HEK293 (cell line): ENCODE results near the gene KYAT1.

Experiments
- CTCF ChIA-PET: fragments of 350-600 bp; formaldehyde crosslinking; extraction: SDS; loops from one replicate; lab custom pipeline; 2021; ENCODE audit warnings: antibody characterized with exemption; lab: Yijun Ruan, JAX
- POLR2A ChIA-PET: fragments of 300-600 bp; formaldehyde crosslinking; extraction: SDS; loops from one replicate; lab custom pipeline; 2020; ENCODE audit warnings: antibody characterized with exemption, inconsistent platforms; lab: Yijun Ruan, JAX
- H3K27ac ChIP-seq: fragments of 200-500 bp; sonication (Bioruptor generic); 2 replicates; pipeline ENCODE4 v1.5.1; 2014; ENCODE audit warnings: low read depth, low read length, control low read depth, inconsistent platforms; ENCODE audit errors: extremely low read depth
- H3K36me3 ChIP-seq, 2 experiments: fragments of 200-500 bp in 1 of 2; sonication (Bioruptor generic) in 1 of 2; 1 replicate in 1 of 2; 2 replicates in 1 of 2; pipeline ENCODE4 v1.5.1; 2014 to 2017; ENCODE audit warnings: inconsistent platforms in 2 of 2, low read length in 2 of 2; ENCODE audit not compliant: control insufficient read depth in 2 of 2, insufficient read depth in 1 of 2
- H3K4me1 ChIP-seq: fragments of 200-500 bp; sonication (Bioruptor generic); 2 replicates; pipeline ENCODE4 v1.5.1; 2014; ENCODE audit warnings: mild to moderate bottlenecking, low read length, inconsistent platforms; ENCODE audit not compliant: control insufficient read depth, insufficient read depth
- H3K4me3 ChIP-seq: 2 replicates; pipeline ENCODE4 v1.5.1; 2011; ENCODE audit warnings: low read depth, mild to moderate bottlenecking, control low read depth, low read length, moderate library complexity
- H3K9me3 ChIP-seq: fragments of 200-500 bp; sonication (Bioruptor generic); 2 replicates; pipeline ENCODE4 v1.5.1; 2014; ENCODE audit warnings: low read depth, low read length, inconsistent platforms; ENCODE audit not compliant: control insufficient read depth, insufficient read depth
- GLIS1 ChIP-seq: fragments of 450-650 bp; formaldehyde crosslinking; IDR thresholded peaks from 2 replicates; pipeline ENCODE4 v1.5.1; 2016; ENCODE audit warnings: missing biosample characterization, missing genetic modification characterization
- GLIS2 ChIP-seq: fragments of 450-650 bp; formaldehyde crosslinking; IDR thresholded peaks from 2 replicates; pipeline ENCODE4 v1.5.1; 2016; ENCODE audit warnings: missing biosample characterization, missing genetic modification characterization
- KLF1 ChIP-seq: fragments of 450-650 bp; formaldehyde crosslinking; IDR thresholded peaks from 2 replicates; pipeline ENCODE4 v1.5.1; 2016; ENCODE audit warnings: missing biosample characterization, missing genetic modification characterization
- KLF10 ChIP-seq: fragments of 450-650 bp; IDR thresholded peaks from 2 replicates; pipeline ENCODE4 v1.5.1; 2018; ENCODE audit warnings: missing biosample characterization, mild to moderate bottlenecking, missing genetic modification characterization
- KLF9 ChIP-seq: fragments of 450-650 bp; formaldehyde crosslinking; IDR thresholded peaks from 2 replicates; pipeline ENCODE4 v1.5.1; 2016; ENCODE audit warnings: missing biosample characterization, missing genetic modification characterization, low read depth
- SETDB1 ChIP-seq: IDR thresholded peaks from one replicate; pipeline ENCODE4 v1.6.1; 2017; ENCODE audit warnings: mild to moderate bottlenecking, low read length, moderate library complexity, mixed read lengths; ENCODE audit not compliant: insufficient read length
- WT1 ChIP-seq: fragments of 450-650 bp; formaldehyde crosslinking; IDR thresholded peaks from 2 replicates; pipeline ENCODE4 v1.5.1; 2016; ENCODE audit warnings: missing biosample characterization, missing genetic modification characterization
- ZBTB17 ChIP-seq: fragments of 450-650 bp; formaldehyde crosslinking; IDR thresholded peaks from 2 replicates; pipeline ENCODE4 v1.5.1; 2016; ENCODE audit warnings: missing biosample characterization, missing genetic modification characterization
- ZBTB20 ChIP-seq: fragments of 450-650 bp; formaldehyde crosslinking; IDR thresholded peaks from 2 replicates; pipeline ENCODE4 v1.5.1; 2016; ENCODE audit warnings: missing biosample characterization, missing genetic modification characterization
- ZBTB48 ChIP-seq: fragments of 450-650 bp; formaldehyde crosslinking; IDR thresholded peaks from 2 replicates; pipeline ENCODE4 v1.5.1; 2016; ENCODE audit warnings: missing biosample characterization, missing genetic modification characterization
- ZBTB8A ChIP-seq: fragments of 450-650 bp; formaldehyde crosslinking; IDR thresholded peaks from 2 replicates; pipeline ENCODE4 v1.5.1; 2016; ENCODE audit warnings: missing biosample characterization, missing genetic modification characterization
- ZFP69B ChIP-seq: fragments of 450-650 bp; formaldehyde crosslinking; IDR thresholded peaks from 2 replicates; pipeline ENCODE4 v1.5.1; 2016; ENCODE audit warnings: missing biosample characterization, missing genetic modification characterization
- ZNF10 ChIP-seq: fragments of 450-650 bp; formaldehyde crosslinking; IDR thresholded peaks from 2 replicates; pipeline ENCODE4 v1.5.1; 2017; ENCODE audit warnings: missing biosample characterization, missing genetic modification characterization
- ZNF24 ChIP-seq: fragments of 450-650 bp; formaldehyde crosslinking; IDR thresholded peaks from 2 replicates; pipeline ENCODE4 v1.5.1; 2016; ENCODE audit warnings: missing biosample characterization, missing genetic modification characterization
- ZNF335 ChIP-seq: fragments of 450-650 bp; formaldehyde crosslinking; conservative IDR thresholded peaks from 2 replicates; pipeline ENCODE4 v1.5.1; 2016; ENCODE audit warnings: missing biosample characterization, missing genetic modification characterization
- ZNF394 ChIP-seq: fragments of 450-650 bp; formaldehyde crosslinking; IDR thresholded peaks from 2 replicates; pipeline ENCODE4 v1.5.1; 2016; ENCODE audit warnings: missing biosample characterization, missing genetic modification characterization, mild to moderate bottlenecking, moderate library complexity, borderline replicate concordance
- ZNF416 ChIP-seq: fragments of 450-650 bp; formaldehyde crosslinking; IDR thresholded peaks from 2 replicates; pipeline ENCODE4 v1.5.1; 2016; ENCODE audit warnings: missing biosample characterization, missing genetic modification characterization
- ZNF560 ChIP-seq: fragments of 450-650 bp; formaldehyde crosslinking; IDR thresholded peaks from 2 replicates; pipeline ENCODE4 v1.5.1; 2017; ENCODE audit warnings: missing biosample characterization, missing genetic modification characterization, borderline replicate concordance
- ZNF585B ChIP-seq: fragments of 450-650 bp; formaldehyde crosslinking; IDR thresholded peaks from 2 replicates; pipeline ENCODE4 v1.5.1; 2016; ENCODE audit warnings: missing biosample characterization, missing genetic modification characterization
- ZNF596 ChIP-seq: fragments of 450-650 bp; IDR thresholded peaks from 2 replicates; pipeline ENCODE4 v1.5.0; 2018; ENCODE audit warnings: missing biosample characterization, mild to moderate bottlenecking, missing genetic modification characterization, moderate library complexity
- ZNF626 ChIP-seq: fragments of 450-650 bp; sonication (Bioruptor Pico); formaldehyde crosslinking; IDR thresholded peaks from 2 replicates; pipeline ENCODE4 v1.5.1; 2018; ENCODE audit warnings: missing biosample characterization, missing genetic modification characterization, inconsistent platforms
- ZNF677 ChIP-seq: fragments of 450-650 bp; IDR thresholded peaks from 2 replicates; pipeline ENCODE4 v1.5.0; 2018; ENCODE audit warnings: missing biosample characterization, mild to moderate bottlenecking, missing genetic modification characterization, moderate library complexity
- ZNF76 ChIP-seq: fragments of 450-650 bp; formaldehyde crosslinking; IDR thresholded peaks from 2 replicates; pipeline ENCODE4; 2016; ENCODE audit warnings: low read depth, missing biosample characterization, missing genetic modification characterization, borderline replicate concordance
- ZNF792 ChIP-seq: fragments of 450-650 bp; formaldehyde crosslinking; IDR thresholded peaks from 2 replicates; pipeline ENCODE4 v1.5.1; 2016; ENCODE audit warnings: missing biosample characterization, missing genetic modification characterization
- ZNF843 ChIP-seq: fragments of 450-650 bp; formaldehyde crosslinking; IDR thresholded peaks from 2 replicates; pipeline ENCODE4 v1.5.1; 2016; ENCODE audit warnings: missing biosample characterization, missing genetic modification characterization
- ZSCAN30 ChIP-seq: fragments of 450-650 bp; IDR thresholded peaks from 2 replicates; pipeline ENCODE4 v1.5.1; 2018; ENCODE audit warnings: missing biosample characterization, mild to moderate bottlenecking, missing genetic modification characterization, moderate library complexity
- TF ChIP-seq, protein P1 (sequence below): fragments of 450-650 bp; formaldehyde crosslinking; IDR thresholded peaks from 2 replicates; pipeline ENCODE4 v1.5.1; 2017; ENCODE audit warnings: missing biosample characterization, mild to moderate bottlenecking, missing genetic modification characterization, moderate library complexity
- TF ChIP-seq, protein P2 (sequence below): fragments of 450-650 bp; formaldehyde crosslinking; IDR thresholded peaks from 2 replicates; pipeline ENCODE4 v1.5.1; 2016; ENCODE audit warnings: missing biosample characterization, missing genetic modification characterization
- TF ChIP-seq, protein P3 (sequence below): fragments of 450-650 bp; formaldehyde crosslinking; IDR thresholded peaks from 2 replicates; pipeline ENCODE4 v1.5.1; 2017; ENCODE audit warnings: missing biosample characterization, missing genetic modification characterization
- TF ChIP-seq, protein P4 (sequence below): fragments of 450-650 bp; formaldehyde crosslinking; IDR thresholded peaks from 2 replicates; pipeline ENCODE4 v1.5.1; 2016; ENCODE audit warnings: missing biosample characterization, missing genetic modification characterization
- TF ChIP-seq, protein P5 (sequence below): fragments of 450-650 bp; formaldehyde crosslinking; IDR thresholded peaks from 2 replicates; pipeline ENCODE4 v1.5.1; 2016; ENCODE audit warnings: missing biosample characterization, missing genetic modification characterization

The KYAT1 gene

DNA sequence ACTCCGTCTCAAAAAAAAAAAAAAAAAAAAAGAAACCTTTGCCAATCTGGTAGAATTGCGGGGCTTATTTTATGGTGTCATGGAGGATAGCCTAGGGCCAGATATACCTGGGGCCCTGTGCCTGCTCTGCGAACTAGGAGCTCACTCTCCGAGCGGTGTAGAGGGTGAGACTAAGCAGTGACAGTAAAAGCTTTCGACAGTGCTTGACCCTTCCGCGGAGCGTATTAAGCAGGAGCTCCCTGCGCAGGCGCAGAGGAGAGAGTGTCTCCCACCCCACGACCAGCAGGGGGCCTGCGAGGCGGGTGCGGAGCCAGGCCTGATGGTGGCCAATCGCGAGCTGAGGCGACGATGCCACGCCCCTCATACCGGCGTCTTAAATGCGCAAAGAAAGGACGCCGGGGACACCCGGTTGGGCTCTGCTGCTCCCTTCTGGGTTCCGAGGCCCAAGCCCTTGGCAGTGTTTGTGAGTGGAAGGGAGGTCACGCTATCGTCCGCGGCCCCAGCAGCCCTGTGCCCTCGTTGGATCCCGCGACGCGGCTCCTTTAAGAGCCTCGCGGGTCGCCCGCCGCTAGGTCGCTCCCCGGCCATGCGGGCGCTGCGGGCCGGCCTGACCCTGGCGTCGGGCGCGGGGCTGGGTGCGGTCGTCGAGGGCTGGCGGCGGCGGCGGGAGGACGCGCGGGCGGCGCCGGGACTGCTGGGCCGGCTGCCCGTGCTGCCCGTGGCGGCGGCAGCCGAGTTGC lies 63.5 kb downstream of the KYAT1 start, which contains the start of gene ENDOG:
Gene ENDOG, plus strand, starts transcription at position 402 of the 740 bp plus-strand sequence. Its CDS starts 185 bp downstream, at position 587.
- H3K9me3 ChIP-seq = no peaks in the 10 kb centered on the region
- CTCF ChIA-PET = interaction anchor here (0.6 to 2.3 kb wide), 26 partner anchors 8 to 939 kb away, joined by 3 to 16 read pairs (median 5); partner anchors contain the start of gene SPOUT1
- H3K36me3 ChIP-seq = peaks cover 0 to 32% of the 10 kb centered on the region in 2 experiments; a peak in 1 of 3 replicates
- peak within 1 kb of the TSS; percentile 60 for H3K4me3 ChIP-seq
- H3K27ac ChIP-seq = peak within 1 kb of the TSS; percentile 74
- no peaks in the 10 kb centered on the region for H3K4me1 ChIP-seq
- POLR2A ChIA-PET = interaction anchor here (0.6 to 4.1 kb wide), 29 partner anchors 8 to 1907 kb away, joined by 3 to 94 read pairs (median 5); partner anchors contain the start of genes KYAT1, SH3GLB2, SPOUT1 and TBC1D13
- TF ChIP-seq, protein P1, sequence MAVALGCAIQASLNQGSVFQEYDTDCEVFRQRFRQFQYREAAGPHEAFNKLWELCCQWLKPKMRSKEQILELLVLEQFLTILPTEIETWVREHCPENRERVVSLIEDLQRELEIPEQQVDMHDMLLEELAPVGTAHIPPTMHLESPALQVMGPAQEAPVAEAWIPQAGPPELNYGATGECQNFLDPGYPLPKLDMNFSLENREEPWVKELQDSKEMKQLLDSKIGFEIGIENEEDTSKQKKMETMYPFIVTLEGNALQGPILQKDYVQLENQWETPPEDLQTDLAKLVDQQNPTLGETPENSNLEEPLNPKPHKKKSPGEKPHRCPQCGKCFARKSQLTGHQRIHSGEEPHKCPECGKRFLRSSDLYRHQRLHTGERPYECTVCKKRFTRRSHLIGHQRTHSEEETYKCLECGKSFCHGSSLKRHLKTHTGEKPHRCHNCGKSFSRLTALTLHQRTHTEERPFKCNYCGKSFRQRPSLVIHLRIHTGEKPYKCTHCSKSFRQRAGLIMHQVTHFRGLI (tag by site-specific recombination) = peak; percentile 100
- TF ChIP-seq SETDB1 (no peak), ZNF792 (tag by site-specific recombination) (no peak), ZNF596 (tag by site-specific recombination) (0 out of 2 replicates have a peak, but pooled peaks have one; percentile 5), ZBTB20 (tag by site-specific recombination) (no peak; the same call in 1 of the 2 replicates), ZBTB8A (tag by site-specific recombination) (peak; percentile 88), ZNF416 (tag by site-specific recombination) (no peak), KLF9 (tag by site-specific recombination) (peak; percentile 91), ZNF76 (tag by site-specific recombination) (0 out of 2 replicates have a peak, but pooled peaks have one; percentile 25), ZNF585B (tag by site-specific recombination) (no peak), ZSCAN30 (tag by site-specific recombination) (no peak), KLF10 (peak; percentile 89), ZNF10 (tag by site-specific recombination) (peak; percentile 96), KLF1 (tag by site-specific recombination) (peak; percentile 56; the same call in 1 of the 2 replicates), ZNF335 (tag by site-specific recombination) (peak; percentile 52), ZNF24 (0 out of 2 replicates have a peak, but pooled peaks have one; percentile 18), ZNF394 (peak; percentile 42; the same call in 1 of the 2 replicates), GLIS2 (tag by site-specific recombination) (peak; percentile 21; the same call in 1 of the 2 replicates), ZNF626 (tag by site-specific recombination) (no peak), ZNF677 (tag by site-specific recombination) (0 out of 2 replicates have a peak, but pooled peaks have one; percentile 25), ZBTB48 (peak; percentile 75), GLIS1 (tag by site-specific recombination) (peak; percentile 57; the same call in 1 of the 2 replicates), ZNF843 (tag by site-specific recombination) (0 out of 2 replicates have a peak, but pooled peaks have one; percentile 20), ZBTB17 (peak; percentile 97), ZFP69B (peak; percentile 99), WT1 (tag by site-specific recombination) (0 out of 2 replicates have a peak, but pooled peaks have one; percentile 13), ZNF560 (tag by site-specific recombination) (no peak)
- TF ChIP-seq, protein P2, sequence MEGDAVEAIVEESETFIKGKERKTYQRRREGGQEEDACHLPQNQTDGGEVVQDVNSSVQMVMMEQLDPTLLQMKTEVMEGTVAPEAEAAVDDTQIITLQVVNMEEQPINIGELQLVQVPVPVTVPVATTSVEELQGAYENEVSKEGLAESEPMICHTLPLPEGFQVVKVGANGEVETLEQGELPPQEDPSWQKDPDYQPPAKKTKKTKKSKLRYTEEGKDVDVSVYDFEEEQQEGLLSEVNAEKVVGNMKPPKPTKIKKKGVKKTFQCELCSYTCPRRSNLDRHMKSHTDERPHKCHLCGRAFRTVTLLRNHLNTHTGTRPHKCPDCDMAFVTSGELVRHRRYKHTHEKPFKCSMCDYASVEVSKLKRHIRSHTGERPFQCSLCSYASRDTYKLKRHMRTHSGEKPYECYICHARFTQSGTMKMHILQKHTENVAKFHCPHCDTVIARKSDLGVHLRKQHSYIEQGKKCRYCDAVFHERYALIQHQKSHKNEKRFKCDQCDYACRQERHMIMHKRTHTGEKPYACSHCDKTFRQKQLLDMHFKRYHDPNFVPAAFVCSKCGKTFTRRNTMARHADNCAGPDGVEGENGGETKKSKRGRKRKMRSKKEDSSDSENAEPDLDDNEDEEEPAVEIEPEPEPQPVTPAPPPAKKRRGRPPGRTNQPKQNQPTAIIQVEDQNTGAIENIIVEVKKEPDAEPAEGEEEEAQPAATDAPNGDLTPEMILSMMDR (tag by site-specific recombination) = peak; percentile 99
- TF ChIP-seq, protein P3, sequence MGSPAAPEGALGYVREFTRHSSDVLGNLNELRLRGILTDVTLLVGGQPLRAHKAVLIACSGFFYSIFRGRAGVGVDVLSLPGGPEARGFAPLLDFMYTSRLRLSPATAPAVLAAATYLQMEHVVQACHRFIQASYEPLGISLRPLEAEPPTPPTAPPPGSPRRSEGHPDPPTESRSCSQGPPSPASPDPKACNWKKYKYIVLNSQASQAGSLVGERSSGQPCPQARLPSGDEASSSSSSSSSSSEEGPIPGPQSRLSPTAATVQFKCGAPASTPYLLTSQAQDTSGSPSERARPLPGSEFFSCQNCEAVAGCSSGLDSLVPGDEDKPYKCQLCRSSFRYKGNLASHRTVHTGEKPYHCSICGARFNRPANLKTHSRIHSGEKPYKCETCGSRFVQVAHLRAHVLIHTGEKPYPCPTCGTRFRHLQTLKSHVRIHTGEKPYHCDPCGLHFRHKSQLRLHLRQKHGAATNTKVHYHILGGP = no peak
- TF ChIP-seq, protein P4, sequence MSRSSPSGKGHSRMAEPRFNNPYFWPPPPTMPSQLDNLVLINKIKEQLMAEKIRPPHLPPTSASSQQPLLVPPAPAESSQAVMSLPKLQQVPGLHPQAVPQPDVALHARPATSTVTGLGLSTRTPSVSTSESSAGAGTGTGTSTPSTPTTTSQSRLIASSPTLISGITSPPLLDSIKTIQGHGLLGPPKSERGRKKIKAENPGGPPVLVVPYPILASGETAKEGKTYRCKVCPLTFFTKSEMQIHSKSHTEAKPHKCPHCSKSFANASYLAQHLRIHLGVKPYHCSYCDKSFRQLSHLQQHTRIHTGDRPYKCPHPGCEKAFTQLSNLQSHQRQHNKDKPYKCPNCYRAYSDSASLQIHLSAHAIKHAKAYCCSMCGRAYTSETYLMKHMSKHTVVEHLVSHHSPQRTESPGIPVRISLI = 0 out of 2 replicates have a peak, but pooled peaks have one; percentile 42
- TF ChIP-seq, protein P5, sequence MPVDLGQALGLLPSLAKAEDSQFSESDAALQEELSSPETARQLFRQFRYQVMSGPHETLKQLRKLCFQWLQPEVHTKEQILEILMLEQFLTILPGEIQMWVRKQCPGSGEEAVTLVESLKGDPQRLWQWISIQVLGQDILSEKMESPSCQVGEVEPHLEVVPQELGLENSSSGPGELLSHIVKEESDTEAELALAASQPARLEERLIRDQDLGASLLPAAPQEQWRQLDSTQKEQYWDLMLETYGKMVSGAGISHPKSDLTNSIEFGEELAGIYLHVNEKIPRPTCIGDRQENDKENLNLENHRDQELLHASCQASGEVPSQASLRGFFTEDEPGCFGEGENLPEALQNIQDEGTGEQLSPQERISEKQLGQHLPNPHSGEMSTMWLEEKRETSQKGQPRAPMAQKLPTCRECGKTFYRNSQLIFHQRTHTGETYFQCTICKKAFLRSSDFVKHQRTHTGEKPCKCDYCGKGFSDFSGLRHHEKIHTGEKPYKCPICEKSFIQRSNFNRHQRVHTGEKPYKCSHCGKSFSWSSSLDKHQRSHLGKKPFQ = no peak
